Activated CD4-positive, alpha-beta T cell treated with anti-CD3 and anti-CD28 coated beads, Interleukin-2, Interleukin-6, amounts not matched to agents 100 ng/mL and 50 ng/mL, durations not matched to agents 16 hours and 8 hours (primary cell): Measurements from ENCODE around the gene INSYN2B.
"Not testable (repeated sequence)": the region's sequence is repeated elsewhere in the genome, so short reads cannot be mapped to it uniquely, and the experiment has no call there.

Experiments used
- DNase-seq: peaks from one replicate; pipeline ENCODE4 v3.0.0-alpha.2; 2020

Gene INSYN2B

DNA sequence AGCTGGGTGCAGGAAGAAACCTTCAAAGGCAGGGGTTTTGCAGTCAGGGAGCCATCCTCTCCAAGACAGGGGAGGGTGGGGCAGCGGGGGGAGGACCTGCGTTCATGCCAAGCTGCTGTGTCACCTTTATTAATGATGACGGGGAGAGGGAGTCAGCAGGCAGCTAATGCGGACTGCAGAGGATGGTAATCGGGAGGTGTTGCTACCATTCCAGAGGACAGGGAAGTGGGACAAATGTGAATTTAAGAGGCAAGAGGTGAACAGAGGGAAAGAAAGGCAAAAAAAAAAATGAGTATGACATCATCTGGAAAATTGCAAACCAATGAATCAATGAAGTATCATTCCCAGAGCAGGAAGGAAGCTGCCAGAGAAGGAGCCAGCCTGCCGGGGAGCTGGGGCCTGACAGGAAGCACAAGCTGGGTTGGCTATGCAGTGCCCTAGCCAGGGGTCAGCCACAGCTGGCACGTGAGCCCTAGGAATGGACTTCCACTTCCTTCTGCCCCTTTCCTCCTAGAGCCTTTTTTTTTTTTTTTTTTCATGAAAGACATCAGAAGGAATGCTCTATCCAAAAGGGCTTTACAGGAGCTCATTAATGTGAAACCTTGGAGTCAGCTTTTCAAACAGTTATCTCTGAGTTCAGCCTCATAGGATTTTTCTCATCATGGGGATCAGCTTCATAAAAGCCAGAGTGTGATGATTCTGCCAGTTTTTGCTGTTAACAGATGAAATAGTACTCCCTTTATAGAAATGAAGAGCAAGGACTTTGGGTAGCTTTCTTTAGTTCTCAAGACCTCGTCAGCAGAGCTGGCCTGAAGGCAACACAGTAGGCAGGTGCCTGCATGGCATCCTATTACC, 9.2 kb downstream of the INSYN2B start:
- DNase-seq: no peak

DNA sequence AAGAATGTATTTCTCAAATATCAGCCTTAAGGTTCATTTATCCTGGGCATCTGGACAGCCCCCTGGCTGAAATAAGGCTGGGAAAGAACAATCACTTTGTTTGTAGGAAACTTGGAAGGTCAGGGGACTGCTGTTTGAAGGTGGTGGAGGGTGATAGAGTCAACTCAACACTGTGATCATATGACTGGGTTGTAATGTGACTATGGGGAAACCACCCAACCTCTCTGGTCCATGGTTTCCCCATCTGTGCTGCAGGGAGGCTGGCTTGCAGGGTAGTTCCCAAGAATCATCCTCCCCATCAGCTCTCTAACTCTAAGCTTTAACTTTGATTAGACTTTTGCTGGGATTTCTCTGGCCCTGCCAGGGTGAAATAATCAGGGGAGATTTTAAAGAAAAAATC, 10.0 kb downstream of the INSYN2B start:
- no peak for DNase-seq

DNA sequence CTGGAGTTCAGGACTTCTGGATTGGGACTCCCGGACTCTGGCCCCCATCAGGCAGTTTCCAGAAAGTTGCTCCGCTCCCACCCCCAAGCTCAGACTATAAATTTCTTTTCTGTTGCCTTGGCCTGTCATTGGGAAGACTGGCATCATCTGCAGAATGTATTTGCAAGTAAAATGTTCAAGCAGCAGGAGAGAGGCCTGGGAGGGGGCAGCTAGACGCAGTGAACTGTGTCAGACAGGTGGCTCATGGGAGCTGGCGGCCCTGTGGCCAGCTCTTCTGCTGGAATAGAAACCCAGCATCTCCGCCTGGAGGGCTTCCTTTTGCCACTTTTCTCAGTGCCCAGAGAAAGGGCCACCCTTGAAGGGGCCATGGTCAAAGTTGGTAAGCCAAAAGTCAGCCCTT, 16.0 kb downstream of the INSYN2B start:
- no peak for DNase-seq

DNA sequence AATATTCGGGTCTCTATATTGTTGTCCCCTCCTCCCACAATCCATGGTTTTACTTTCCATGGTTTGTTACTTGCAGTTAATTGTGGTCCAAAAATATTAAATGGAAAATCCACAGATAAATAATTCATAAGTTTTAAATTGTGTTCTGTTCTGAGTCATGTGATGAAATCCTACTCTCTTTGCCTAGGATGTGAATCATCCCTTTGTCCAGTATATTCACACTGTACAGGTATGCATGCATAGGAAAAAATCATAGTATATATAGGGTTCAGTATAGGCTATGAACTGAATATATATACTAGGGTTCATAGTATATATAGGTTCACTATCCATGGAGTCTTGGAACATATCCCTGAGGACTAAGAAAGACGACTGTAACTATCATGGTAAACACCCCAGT, 19.6 kb downstream of the INSYN2B start:
- DNase-seq: no peak

DNA sequence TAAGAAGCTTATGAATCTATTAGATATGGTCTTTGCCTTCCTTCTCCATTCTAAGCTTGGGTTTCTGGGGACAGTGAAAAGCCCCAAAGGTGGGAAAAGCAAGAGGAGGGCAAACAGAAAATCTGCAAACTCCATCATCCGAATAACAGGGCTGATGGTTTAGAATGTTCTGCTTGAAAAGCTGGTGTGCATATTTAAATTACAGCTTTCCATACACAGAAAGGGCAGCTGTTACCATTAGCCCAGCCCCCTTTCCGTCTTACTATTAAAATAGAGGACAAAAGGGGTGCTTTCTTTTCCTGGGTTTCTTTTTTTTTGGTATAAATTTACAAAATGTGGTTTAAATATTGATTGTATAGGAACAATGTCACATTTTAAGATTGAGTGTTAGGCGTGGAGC, 22.0 kb downstream of the INSYN2B start:
- no peak for DNase-seq

DNA sequence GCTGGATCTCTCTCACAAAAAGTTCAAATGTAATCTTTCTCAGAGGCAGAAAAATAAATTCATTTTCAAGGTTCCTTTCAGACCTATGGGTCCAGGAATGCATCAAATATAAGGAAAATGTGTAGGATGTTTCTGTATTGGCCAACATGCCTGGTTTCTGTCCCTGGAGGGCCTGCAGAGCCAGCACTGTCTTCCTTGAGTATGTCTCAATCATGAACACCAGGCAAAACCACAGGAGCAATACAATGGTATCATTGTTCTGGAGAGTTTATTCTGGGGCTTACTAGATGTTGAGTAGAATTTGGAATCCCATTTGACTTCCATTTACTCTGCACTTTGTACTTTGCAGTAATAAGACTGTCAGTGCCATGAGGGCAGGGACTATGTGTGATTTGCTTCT, 23.5 kb downstream of the INSYN2B start:
- no peak for DNase-seq

DNA sequence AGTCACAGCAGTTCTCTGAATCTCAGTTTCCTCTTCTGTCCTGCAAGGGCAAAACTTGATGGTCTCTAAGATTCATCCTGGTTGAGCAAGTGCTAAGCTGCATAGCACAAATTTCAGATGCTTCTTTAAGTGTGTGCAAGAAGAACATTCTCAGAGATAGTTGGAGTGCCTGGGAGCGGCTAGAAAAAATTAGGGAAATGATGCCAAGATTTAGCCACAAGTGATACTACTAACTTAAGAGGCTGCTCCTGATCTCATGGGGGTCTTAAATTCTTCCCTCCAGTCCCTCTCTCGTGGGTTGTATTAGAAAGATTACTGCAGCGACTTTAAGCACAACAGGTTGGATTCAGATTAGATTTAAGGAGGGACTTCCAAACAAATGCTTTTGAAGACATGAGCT, 24.2 kb downstream of the INSYN2B start:
- DNase-seq: no peak

DNA sequence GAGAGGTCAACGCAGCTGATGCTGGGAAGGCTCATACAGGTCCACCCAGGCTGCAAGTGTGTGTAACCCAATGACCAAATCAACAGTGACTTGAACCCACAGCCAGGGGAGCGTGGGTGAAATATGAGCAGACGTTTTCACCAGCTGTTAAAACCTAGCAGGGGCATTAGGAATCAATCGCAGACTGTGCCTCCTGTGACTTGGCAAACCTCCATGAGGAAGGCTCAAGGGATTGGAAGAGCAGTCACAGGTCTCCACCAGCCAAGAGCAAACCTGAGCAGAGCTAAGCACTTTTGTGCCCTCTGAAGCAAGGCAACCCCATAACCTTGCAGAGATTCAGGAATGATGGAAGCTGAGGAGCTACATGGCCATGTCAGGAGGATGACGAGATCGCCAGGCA, 25.5 kb downstream of the INSYN2B start:
- DNase-seq: no peak

DNA sequence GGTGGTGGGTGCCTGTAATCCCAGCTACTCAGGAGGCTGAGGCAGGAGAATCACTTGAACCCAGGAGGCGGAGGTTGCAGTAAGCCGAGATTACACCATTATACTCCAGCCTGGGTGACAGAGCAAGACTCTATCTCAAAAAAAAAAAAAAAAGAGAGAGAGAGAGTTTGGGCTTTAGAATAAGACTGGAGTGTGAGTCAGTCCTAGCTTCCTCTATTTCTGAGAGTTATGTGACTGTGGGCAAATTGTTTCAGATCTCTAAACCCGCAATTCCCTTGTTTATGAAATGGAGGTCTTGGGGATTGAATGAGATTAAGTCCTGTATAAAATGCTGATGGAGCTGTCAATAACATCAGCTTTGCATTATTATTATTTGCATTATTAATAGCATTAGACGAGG, 27.1 kb downstream of the INSYN2B start:
- not testable (repeated sequence) for DNase-seq

DNA sequence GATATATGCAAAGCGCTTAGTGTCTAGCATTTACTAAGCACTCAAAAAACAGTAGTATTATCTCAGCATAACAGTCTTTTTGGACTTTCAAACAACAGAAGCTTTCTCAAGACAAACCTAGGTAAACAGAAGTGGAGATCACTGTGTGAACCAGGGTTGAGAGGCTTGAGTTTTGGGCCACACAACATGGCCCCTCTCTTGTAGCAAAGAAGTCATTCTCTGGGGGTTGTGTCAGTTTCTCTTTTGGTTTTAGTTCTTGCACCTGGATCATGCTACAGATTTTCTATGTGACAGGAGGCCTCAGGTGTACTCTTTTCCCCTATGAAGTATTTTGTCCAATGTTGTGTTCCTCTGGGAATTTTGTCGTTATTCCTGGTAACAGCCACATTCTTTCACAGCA, 30.0 kb downstream of the INSYN2B start:
- DNase-seq: no peak

DNA sequence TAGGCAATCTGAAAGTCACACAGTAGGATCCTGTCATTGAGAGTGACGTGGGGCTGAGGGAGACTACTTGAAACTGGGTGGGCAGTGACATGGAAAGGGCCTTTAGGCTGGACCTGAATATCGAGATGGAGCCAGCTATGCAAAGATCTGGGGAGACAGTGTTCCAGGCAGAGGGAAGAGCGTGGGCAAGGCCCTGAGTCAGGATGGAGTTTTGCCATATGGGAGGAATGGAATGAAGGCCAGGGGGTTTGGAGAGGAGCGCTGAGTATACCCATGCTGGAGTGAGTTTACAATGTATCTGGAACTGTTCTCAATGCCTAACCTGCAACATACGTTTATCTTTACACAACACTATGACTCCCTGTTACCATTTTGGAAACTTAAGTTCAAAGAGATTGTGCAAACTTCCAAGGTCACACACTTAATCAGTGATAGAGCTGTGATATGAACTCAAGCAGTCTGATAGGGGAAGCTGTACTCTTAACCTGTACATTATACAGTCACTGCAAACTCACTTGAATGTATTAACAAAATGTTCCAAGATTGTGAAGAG, 33.5 kb downstream of the INSYN2B start:
- no peak for DNase-seq

DNA sequence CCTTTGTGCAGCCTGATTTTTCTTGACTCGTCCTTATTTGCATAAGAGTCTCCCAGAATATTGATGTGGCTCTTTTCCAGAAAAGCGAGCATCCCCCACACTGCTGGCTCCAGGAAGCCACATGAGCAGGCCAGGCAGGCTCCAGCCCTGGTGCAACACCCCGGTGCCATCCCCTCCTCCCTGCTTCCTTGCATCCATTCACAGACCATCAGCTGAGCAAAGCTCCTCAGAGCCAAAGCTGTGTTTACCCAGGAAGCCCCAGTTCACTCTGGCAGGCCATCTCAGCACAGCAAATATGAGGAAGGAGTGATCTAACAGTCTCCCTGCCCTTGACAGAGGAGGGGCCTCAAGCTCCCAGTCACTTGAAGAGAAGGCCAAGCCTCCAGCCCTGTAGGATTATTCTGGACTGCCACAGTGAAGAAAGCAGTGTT, 34.4 kb downstream of the INSYN2B start:
- DNase-seq: no peak

DNA sequence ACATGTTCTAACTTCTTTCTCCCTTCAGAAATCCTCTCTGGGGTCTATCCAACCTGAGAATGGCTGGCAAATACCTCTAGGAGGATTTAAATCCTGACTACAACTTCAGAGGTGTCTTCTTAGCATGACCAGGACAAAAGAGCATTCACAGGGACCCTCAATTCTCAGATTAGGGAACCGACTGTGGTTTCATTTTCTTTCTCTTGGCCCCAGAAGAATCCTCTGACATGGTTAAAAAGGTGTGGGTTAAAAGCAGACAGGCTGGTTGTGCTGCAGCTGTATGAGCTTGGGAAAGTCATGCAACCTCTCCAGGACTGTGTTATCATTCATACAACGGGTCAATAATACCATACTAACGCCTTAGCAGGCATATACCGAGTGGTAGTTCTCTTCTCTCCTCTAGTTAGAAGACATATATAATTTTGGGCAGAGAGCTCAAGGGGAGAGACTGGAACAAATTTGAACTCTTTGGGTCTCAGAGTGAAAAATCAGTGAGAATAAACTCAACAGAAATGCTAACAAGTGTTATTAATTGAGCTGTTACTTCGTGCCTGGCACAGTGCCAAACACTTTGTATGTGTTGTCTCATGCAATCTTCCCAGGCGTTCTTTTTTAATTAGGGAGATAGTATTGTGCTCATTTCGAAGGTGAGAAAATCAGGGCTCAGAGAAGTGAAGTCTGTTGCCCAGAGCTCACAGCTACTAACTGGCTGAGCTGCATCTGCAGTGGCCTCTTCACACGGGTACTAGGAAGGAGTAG, 35.2 kb downstream of the INSYN2B start:
- no peak for DNase-seq

DNA sequence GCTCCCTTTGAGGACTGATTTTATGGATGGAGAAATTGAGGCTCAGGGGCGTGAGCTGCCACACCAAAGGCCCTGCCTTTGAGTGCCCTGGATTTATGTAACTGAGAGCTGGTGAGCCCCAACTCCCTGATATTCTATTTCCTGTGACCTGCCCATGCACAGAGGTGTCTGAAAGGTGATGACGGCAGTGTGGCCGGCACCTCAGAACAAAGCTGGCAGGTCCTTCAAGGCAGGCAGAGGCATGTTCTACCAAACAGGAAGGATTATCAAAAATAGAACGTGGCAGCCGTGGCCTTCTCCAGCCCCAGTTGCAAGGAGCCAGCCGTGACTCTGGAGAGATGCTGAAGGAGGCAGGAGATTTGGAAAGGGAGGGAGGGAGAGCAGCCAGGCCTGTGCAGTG, 36.2 kb downstream of the INSYN2B start:
- no peak for DNase-seq

DNA sequence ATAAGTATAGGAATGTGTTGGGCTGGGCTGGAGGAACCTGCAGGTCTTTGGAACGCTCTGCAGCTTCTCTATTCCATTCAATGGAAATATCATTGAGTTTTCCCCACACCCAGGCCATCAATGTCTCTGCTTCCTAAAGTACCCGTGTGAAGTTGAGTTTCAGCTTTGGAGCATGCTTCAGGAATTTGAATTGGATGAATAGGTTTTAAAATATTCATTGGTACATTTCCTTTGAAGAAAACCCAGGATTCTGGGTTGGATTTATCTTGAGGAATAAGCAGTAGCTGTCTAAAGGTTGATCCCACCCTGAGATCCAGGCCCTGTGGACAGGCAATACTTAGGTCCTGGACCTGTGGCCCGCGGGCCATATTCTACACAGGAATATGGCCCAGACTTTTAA, 37.3 kb downstream of the INSYN2B start:
- DNase-seq: no peak

DNA sequence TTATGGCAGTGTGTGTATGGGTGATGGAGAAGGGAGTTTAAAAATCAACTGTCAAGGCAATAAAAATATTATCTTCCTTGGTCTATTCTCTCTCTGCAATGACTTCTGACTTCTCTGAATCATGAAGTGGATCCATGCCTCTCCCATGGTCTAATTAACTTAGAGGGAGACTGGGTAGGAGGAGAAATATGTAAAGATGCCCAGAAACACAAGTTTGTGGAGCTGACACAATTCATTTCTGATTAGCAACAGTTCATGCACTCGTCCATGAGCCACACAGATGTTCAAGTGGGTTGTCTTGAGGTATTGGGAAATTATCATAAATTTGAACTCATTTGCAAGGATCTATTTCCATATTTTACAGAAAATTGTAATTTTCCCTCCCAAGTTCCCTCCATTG, 38.1 kb downstream of the INSYN2B start:
- no peak for DNase-seq

DNA sequence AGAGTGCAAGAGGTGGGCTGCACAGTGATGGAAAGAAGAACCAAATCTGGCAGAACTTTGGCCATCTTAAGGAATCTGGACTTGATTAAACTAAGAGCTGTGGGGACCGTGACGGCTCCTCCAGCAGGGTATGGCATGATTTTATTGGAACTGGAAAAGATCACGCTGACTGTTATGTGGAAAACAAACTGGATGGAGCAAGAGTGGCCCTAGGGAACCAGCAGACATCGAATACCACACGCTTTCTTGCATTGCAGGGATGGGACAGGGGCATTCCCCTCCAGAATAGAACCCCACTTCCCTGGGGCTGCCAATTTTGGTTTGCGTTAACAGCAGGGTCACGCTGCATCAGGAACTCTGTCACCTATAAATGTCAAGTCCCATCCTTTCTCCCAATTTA, 38.8 kb downstream of the INSYN2B start:
- no peak for DNase-seq

DNA sequence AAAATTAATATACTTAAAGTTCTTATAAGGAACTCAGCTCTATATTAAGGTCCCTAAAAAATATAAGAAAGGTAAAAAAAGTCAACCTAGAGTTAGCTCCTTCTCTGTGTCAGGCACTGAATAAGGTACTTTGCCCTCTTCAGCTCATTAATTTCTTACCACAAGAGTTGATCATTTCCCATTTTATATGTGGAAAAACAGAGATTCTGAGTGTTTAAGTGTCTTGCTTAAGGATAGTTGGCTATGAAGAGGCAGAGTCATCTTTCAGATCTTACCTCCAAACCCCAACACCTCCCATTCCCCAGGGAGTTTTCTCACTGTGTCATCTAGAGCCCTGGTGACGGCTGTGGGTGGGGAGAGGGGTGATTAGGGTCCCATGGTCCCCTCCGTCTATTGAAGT, 40.6 kb downstream of the INSYN2B start:
- no peak for DNase-seq

DNA sequence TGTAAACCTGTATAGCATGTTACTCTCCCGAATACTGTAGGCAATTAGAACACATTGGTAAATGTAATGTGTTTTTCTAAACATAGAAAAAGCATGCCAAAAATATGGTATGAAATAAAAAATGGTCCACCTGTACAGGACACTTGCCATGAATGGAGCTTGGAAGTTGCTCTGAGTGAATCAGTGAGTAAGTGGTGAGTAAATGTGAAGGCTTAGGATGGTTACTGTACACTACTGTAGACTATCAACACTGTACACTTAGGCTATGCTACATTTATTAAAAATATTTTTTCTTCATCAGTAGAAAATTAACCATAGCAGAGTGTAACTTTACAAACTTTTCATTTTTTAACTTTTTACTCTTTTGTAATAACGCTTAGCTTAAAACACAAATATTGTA, 41.9 kb downstream of the INSYN2B start:
- DNase-seq: no peak

DNA sequence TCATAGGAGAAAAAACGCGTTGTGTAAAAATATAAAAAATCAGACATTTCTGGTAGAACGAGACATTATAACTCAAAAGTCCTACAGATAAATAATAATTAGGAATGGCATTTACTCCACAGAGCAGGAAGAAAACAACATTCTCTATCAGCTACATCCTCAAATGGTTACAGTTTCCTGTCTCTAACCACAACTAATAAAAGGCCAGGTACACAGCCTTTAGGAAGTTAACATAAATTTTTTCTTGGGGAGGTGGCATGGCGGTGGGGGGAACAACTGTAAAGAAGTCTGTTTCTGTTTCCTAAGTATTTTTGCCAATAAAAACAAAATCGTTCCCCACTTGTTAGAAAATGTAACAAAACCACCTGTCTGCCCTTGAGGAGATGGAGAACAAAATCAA, 44.5 kb downstream of the INSYN2B start:
- no peak for DNase-seq

DNA sequence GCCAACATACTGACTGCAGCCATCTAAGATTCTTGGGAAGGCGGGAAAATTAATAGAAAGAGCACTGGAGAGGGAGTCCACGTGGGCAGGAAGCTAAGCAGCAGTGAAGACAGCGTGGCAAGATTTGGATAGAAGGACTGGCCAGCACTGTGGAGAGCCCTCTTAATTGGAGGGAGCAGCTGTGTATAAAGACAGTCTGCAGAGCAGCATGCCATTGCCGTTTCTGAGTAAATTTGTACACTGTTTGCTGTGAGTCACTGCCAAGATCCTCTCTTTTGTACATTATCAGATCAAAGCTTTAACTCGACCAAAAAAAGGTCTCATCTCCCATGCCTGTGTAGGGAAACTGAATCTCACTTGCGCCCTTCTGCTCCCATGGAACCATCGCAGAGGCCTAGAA, 45.3 kb downstream of the INSYN2B start:
- no peak for DNase-seq

DNA sequence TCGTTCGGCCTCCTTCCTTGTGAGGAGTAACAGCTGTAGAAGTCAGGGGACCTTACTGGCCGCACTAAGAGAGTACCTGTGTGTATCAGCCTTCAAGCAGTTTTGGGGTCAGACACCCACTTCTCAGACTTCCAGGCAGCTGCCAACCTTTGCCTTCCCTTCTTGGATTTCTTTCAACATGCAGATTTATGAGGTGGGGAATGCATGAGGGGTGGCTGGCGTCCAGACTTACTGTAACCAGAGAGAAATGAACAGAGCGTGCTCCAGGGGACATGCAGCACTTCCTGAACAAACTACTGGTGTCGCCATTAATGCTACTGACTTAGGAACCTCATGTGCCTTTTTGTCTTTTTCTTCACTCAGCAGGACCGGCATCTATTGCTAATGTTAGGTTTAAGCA, 46.7 kb downstream of the INSYN2B start:
- DNase-seq: no peak

DNA sequence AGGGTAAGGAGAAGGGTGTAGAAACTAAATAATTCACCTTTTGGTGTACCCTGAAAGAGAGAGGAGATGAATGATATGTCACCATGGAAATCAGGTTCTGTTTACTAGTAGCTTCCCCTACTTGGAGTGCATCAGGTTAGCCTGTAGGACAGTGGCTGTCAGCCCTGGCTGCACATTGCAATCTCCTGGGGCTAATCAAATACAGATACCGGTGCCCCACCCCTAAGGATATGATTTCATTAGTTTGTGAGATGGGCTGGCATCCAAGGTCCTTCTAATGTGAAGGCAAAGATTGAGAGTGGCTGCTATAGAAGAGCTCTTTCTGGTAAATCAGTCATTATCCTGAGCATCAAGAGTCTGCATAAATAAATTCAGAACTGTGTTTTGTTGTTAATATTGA, 47.2 kb downstream of the INSYN2B start:
- no peak for DNase-seq

DNA sequence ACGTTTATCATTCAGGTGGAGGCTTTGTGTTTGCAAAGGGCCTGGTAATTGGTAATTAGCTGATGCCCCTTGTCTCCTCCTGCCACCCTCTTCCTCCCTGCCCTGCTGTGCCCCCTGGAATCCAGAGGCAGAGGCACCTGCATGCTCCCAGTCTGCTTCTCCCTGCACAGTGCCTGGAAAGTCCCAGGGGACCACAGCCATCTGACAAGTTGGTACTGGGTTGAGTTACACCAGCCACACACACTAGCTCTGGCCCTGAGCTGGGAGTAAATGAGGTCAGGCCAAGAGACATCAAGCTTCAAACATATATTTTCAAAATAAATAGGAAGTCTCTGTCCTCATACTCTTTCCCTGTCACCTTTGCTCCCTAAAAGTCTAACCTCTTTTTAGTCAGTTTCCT, 56.3 kb downstream of the INSYN2B start:
- no peak for DNase-seq
